SK-N-SH treated with all-trans-retinoic acid at 6 μM for 48 hours (cell line): ENCODE data around the gene CFTR.

Experiments used
- ATAC-seq: fragments of 200-7000 bp; cut with Tn5 transposase; 3 replicates; pipeline ENCODE4 v1.9.1; 2020; ENCODE audit warnings: mild to moderate bottlenecking, moderate library complexity
- ARNTL ChIP-seq: fragments of 450-650 bp; formaldehyde crosslinking; IDR thresholded peaks from 2 replicates; pipeline ENCODE4 v1.5.0; 2020; ENCODE audit warnings: low read depth, mild to moderate bottlenecking, moderate library complexity, borderline replicate concordance
- CSDC2 ChIP-seq: fragments of 250-450 bp; sonication (Bioruptor Pico); IDR thresholded peaks from 2 replicates; pipeline ENCODE4 v1.5.0; 2020; ENCODE audit warnings: mild to moderate bottlenecking, moderate library complexity
- ESRRG ChIP-seq: fragments of 250-450 bp; sonication (Bioruptor Pico); IDR thresholded peaks from 2 replicates; pipeline ENCODE4 v1.6.1; 2021; ENCODE audit warnings: mild to moderate bottlenecking
- GLIS3 ChIP-seq: fragments of 250-450 bp; sonication (Bioruptor Pico); IDR thresholded peaks from 2 replicates; pipeline ENCODE4 v1.5.0; 2020; ENCODE audit warnings: mild to moderate bottlenecking, moderate library complexity
- ISL1 ChIP-seq: fragments of 250-450 bp; sonication (Bioruptor Pico); IDR thresholded peaks from 2 replicates; pipeline ENCODE4 v2.1.2; 2022; ENCODE audit warnings: mild to moderate bottlenecking, moderate library complexity
- OSR1 ChIP-seq: fragments of 250-450 bp; sonication (Bioruptor Pico); IDR thresholded peaks from 2 replicates; pipeline ENCODE4 v1.8.0; 2022; ENCODE audit warnings: moderate library complexity, mild to moderate bottlenecking, inconsistent platforms
- PPARA ChIP-seq: fragments of 250-450 bp; sonication (Bioruptor Pico); IDR thresholded peaks from 2 replicates; pipeline ENCODE4 v1.5.0; 2020; ENCODE audit warnings: mild to moderate bottlenecking, borderline replicate concordance
- RARB ChIP-seq: fragments of 250-450 bp; sonication (Bioruptor Pico); IDR thresholded peaks from 2 replicates; pipeline ENCODE4 v1.8.0; 2021; ENCODE audit warnings: mild to moderate bottlenecking, moderate library complexity
- SNAI2 ChIP-seq: fragments of 250-450 bp; sonication (Bioruptor Pico); IDR thresholded peaks from 2 replicates; pipeline ENCODE4 v1.5.0; 2020; ENCODE audit warnings: mild to moderate bottlenecking, moderate library complexity
- TCF4 ChIP-seq: fragments of 250-450 bp; sonication (Bioruptor Pico); IDR thresholded peaks from 2 replicates; pipeline ENCODE4 v1.8.0; 2021; ENCODE audit warnings: mild to moderate bottlenecking, moderate library complexity, borderline replicate concordance
- TOX ChIP-seq: fragments of 250-450 bp; sonication (Bioruptor Pico); IDR thresholded peaks from 2 replicates; pipeline ENCODE4 v1.8.0; 2021; ENCODE audit warnings: mild to moderate bottlenecking, moderate library complexity, borderline replicate concordance
- TSHZ2 ChIP-seq: fragments of 250-450 bp; sonication (Bioruptor Pico); IDR thresholded peaks from 2 replicates; pipeline ENCODE4 v1.5.0; 2020; ENCODE audit warnings: mild to moderate bottlenecking, moderate library complexity
- ZC3H10 ChIP-seq: fragments of 250-450 bp; sonication (Bioruptor Pico); IDR thresholded peaks from 2 replicates; pipeline ENCODE4 v1.5.1; 2021; ENCODE audit warnings: mild to moderate bottlenecking, moderate library complexity
- ZFP3 ChIP-seq: fragments of 250-450 bp; sonication (Bioruptor Pico); IDR thresholded peaks from 2 replicates; pipeline ENCODE4 v1.5.0; 2020; ENCODE audit warnings: mild to moderate bottlenecking, moderate library complexity
- ZFP30 ChIP-seq: fragments of 450-650 bp; formaldehyde crosslinking; IDR thresholded peaks from 2 replicates; pipeline ENCODE4 v1.5.0; 2022; ENCODE audit warnings: mild to moderate bottlenecking, moderate library complexity
- ZNF565 ChIP-seq: fragments of 450-650 bp; formaldehyde crosslinking; conservative IDR thresholded peaks from 2 replicates; pipeline ENCODE4 v1.5.0; 2020; ENCODE audit warnings: low read depth, mild to moderate bottlenecking, moderate library complexity
- ZNF70 ChIP-seq: fragments of 450-650 bp; formaldehyde crosslinking; IDR thresholded peaks from 2 replicates; pipeline ENCODE4 v1.5.0; 2020; ENCODE audit warnings: mild to moderate bottlenecking, moderate library complexity
- ZNF8 ChIP-seq: fragments of 450-650 bp; formaldehyde crosslinking; IDR thresholded peaks from 2 replicates; pipeline ENCODE4 v1.5.0; 2020; ENCODE audit warnings: mild to moderate bottlenecking, moderate library complexity
- TF ChIP-seq, protein P1 (sequence below): fragments of 250-450 bp; sonication (Bioruptor Pico); IDR thresholded peaks from 2 replicates; pipeline ENCODE4 v1.8.0; 2020; ENCODE audit warnings: mild to moderate bottlenecking, moderate library complexity, borderline replicate concordance
- TF ChIP-seq, protein P2 (sequence below): fragments of 250-450 bp; sonication (Bioruptor Pico); IDR thresholded peaks from 2 replicates; pipeline ENCODE4 v1.5.1; 2020; ENCODE audit warnings: low read depth, mild to moderate bottlenecking, moderate library complexity
- TF ChIP-seq, protein P3 (sequence below): fragments of 250-450 bp; sonication (Bioruptor Pico); IDR thresholded peaks from 2 replicates; pipeline ENCODE4 v1.5.1; 2021; ENCODE audit warnings: mild to moderate bottlenecking, moderate library complexity

CFTR gene

DNA sequence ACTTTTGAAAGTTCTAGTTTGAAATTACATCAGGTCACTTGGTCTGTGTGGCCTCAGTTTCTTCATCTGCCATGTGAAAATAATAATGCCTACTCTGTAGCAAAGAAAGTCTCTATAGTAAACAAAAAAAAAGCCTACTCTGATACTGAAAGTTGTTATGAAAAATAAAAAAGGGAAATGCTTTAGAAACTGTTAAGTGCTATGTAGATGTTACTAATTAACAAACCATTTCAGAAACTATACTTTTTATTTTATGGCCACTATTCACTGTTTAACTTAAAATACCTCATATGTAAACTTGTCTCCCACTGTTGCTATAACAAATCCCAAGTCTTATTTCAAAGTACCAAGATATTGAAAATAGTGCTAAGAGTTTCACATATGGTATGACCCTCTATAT, 50.6 kb downstream of the CFTR start:
- TF ChIP-seq CSDC2 (no peak), ZNF565 (no peak), ARNTL (CRISPR knock-in tag) (no peak), ISL1 (no peak), ZNF70 (CRISPR knock-in tag) (no peak), PPARA (CRISPR knock-in tag) (no peak), ZFP30 (no peak), SNAI2 (CRISPR knock-in tag) (no peak), TCF4 (CRISPR knock-in tag) (no peak), OSR1 (no peak), RARB (CRISPR knock-in tag) (no peak), ZC3H10 (CRISPR knock-in tag) (no peak), TSHZ2 (CRISPR knock-in tag) (no peak), GLIS3 (CRISPR knock-in tag) (no peak), ESRRG (CRISPR knock-in tag) (no peak)
- TF ChIP-seq, protein P1, sequence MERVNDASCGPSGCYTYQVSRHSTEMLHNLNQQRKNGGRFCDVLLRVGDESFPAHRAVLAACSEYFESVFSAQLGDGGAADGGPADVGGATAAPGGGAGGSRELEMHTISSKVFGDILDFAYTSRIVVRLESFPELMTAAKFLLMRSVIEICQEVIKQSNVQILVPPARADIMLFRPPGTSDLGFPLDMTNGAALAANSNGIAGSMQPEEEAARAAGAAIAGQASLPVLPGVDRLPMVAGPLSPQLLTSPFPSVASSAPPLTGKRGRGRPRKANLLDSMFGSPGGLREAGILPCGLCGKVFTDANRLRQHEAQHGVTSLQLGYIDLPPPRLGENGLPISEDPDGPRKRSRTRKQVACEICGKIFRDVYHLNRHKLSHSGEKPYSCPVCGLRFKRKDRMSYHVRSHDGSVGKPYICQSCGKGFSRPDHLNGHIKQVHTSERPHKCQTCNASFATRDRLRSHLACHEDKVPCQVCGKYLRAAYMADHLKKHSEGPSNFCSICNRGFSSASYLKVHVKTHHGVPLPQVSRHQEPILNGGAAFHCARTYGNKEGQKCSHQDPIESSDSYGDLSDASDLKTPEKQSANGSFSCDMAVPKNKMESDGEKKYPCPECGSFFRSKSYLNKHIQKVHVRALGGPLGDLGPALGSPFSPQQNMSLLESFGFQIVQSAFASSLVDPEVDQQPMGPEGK (CRISPR knock-in tag): no peak
- TF ChIP-seq, protein P2, sequence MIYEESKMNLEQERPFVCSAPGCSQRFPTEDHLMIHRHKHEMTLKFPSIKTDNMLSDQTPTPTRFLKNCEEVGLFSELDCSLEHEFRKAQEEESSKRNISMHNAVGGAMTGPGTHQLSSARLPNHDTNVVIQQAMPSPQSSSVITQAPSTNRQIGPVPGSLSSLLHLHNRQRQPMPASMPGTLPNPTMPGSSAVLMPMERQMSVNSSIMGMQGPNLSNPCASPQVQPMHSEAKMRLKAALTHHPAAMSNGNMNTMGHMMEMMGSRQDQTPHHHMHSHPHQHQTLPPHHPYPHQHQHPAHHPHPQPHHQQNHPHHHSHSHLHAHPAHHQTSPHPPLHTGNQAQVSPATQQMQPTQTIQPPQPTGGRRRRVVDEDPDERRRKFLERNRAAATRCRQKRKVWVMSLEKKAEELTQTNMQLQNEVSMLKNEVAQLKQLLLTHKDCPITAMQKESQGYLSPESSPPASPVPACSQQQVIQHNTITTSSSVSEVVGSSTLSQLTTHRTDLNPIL (CRISPR knock-in tag): no peak
- TF ChIP-seq, protein P3, sequence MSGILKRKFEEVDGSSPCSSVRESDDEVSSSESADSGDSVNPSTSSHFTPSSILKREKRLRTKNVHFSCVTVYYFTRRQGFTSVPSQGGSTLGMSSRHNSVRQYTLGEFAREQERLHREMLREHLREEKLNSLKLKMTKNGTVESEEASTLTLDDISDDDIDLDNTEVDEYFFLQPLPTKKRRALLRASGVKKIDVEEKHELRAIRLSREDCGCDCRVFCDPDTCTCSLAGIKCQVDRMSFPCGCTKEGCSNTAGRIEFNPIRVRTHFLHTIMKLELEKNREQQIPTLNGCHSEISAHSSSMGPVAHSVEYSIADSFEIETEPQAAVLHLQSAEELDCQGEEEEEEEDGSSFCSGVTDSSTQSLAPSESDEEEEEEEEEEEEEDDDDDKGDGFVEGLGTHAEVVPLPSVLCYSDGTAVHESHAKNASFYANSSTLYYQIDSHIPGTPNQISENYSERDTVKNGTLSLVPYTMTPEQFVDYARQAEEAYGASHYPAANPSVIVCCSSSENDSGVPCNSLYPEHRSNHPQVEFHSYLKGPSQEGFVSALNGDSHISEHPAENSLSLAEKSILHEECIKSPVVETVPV (CRISPR knock-in tag): no peak
- ATAC-seq: no peak

GRCh38 chr7:117531595-117532244, 51.9 kb downstream of the CFTR start:
- no peak for ATAC-seq
- TF ChIP-seq PPARA (CRISPR knock-in tag): no peak

DNA sequence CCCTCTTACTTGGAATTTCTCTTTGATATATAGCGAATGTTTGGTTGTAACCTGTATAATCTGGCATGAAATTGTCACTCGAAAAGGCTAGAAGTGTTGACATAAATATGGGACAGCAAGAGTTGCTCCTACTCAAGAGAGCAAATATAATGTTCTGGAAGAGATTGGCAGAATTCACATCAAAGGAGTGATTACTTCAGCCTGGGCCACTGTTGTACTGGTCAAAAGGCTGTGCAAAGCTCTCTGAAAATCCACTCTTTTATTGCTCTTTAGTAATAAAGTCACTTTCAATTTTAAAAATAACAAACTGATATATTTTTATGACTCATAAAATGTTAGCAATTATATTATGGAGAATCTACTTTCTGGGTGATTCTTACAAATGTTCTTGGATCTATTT, 58.2 kb downstream of the CFTR start:
- ATAC-seq: no peak
- no peak for TF ChIP-seq OSR1
- no peak for TF ChIP-seq ESRRG (CRISPR knock-in tag)
- no peak for TF ChIP-seq ZFP30
- no peak for TF ChIP-seq ZNF8 (CRISPR knock-in tag)
- TF ChIP-seq, protein P1 (CRISPR knock-in tag): no peak
- no peak for TF ChIP-seq ZNF70 (CRISPR knock-in tag)
- TF ChIP-seq, all 23 proteins: peak for 0

DNA sequence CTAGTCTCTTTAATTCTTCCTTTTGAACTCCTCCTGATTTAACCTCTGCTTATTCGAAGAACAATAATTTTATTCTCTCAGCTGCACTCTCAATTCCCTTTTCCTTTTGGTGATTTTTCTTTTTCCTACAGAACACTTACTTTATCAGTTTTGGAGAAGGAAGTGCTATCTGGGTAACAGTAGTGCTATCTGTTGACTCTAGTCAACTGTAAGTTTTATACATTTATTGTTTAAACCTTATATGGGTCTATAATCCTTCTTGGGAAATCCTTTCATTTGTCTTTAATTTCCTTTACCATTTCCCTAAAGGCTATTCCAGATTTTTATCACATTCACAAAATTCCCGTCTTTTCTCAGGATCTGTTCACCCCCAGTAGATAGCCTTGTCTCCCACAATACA, 64.2 kb downstream of the CFTR start:
- ATAC-seq: no peak
- TF ChIP-seq ZFP3 (no peak), PPARA (CRISPR knock-in tag) (no peak), ZNF565 (no peak), ISL1 (no peak), ZNF70 (CRISPR knock-in tag) (no peak), ZFP30 (no peak), TOX (CRISPR knock-in tag) (no peak), TCF4 (CRISPR knock-in tag) (no peak)
- TF ChIP-seq, protein P3 (CRISPR knock-in tag): no peak
- TF ChIP-seq, protein P1 (CRISPR knock-in tag): no peak
